ENCODE measurements around the gene RNF17.

Gene RNF17

DNA sequence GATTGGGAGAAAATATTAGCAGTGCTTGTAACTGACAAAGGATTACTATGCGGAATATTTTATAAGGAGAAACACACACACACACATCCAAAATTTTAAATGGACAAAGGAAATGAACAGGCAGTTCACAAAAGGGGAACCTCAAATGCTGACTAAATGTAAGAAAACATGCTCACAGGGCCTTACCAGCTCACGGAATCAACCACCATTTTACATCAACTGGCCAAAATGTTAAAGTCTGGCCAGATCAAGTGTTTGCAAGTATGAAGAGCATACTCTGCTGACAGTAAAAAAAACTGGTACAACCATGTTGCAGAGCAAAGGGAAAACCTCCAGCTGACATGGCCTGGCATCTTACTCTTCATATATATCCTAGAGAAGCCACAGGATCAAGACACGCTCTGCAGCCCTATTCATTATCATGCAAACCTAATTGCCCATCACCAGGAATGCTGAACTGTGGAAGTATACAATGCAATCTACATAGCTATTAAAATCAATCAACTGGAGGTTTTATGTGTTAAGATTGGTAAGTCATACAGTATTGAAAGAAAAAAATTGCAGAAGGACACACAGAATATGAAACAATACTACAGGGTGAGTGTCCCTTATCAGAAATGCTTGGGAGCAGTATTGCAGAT, 124.4 kb downstream of the RNF17 start:
- Histone ChIP-seq H3K36me3 (ENCODE audit: control insufficient read depth, insufficient read depth, low read length, severe bottlenecking) (peaks cover 20% of the 10 kb centered on the region), H3K27me3 (replicated peaks; ENCODE audit: control insufficient read depth, insufficient read depth, low read length) (no peaks in the 10 kb centered on the region), H3K4me3 (ENCODE audit: low read length) (no peak overlapping the region), H3K9ac (ENCODE audit: low read length) (no peak overlapping the region), H3K9me3 (ENCODE audit: control insufficient read depth, low read length) (no peaks in the 10 kb centered on the region), H3K4me1 (ENCODE audit: control insufficient read depth, insufficient read depth, low read length) (no peaks in the 10 kb centered on the region)
- DNase-seq (ENCODE audit: low read depth): no peak

- no peak for DNase-seq (ENCODE audit: low read depth)
- Histone ChIP-seq H3K4me1 (ENCODE audit: control insufficient read depth, insufficient read depth, low read length) (no peaks in the 10 kb centered on the region), H3K9ac (ENCODE audit: low read length) (no peak overlapping the region), H3K9me3 (ENCODE audit: control insufficient read depth, low read length) (no peaks in the 10 kb centered on the region), H3K4me3 (ENCODE audit: low read length) (no peak overlapping the region), H3K36me3 (ENCODE audit: control insufficient read depth, insufficient read depth, low read length, severe bottlenecking) (peaks cover 11% of the 10 kb centered on the region), H3K27me3 (replicated peaks; ENCODE audit: control insufficient read depth, insufficient read depth, low read length) (no peaks in the 10 kb centered on the region)
Measured at GRCh38 chr13:24890256-24890655, 126.3 kb downstream of the RNF17 start.

DNA sequence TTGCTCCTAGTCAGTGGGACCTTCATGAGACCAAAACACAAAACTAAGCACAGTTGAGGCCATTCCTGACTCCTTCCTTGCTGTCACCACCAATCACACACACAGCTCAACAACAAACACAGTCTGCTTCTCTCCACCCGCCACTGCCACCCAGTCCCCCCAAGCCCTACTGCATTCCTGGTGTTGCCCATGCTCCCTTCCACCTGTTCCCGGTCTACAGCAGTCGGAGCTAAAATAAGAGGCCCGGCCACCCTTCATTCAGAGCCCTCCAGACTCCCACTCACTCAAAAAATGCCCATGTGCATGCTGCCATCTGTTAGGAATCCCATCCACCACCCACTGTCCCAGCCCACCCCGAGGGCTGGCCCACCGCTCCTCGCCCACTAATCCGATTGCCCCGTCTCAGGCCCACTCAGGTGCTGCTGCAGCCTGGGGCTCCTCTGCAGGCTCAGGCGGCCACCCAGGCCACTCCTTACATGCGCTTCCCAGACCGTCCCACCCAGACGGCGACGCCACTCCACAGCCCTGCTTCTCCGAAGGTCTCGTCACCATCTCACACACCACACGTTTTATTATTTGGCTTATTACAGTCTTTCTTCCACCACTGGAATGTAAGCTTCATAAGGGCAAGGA, 127.6 kb downstream of the RNF17 start:
- Histone ChIP-seq H3K36me3 (ENCODE audit: control insufficient read depth, insufficient read depth, low read length, severe bottlenecking) (peaks cover 7% of the 10 kb centered on the region), H3K4me1 (ENCODE audit: control insufficient read depth, insufficient read depth, low read length) (no peaks in the 10 kb centered on the region), H3K4me3 (ENCODE audit: low read length) (no peak overlapping the region), H3K9ac (ENCODE audit: low read length) (no peak overlapping the region), H3K9me3 (ENCODE audit: control insufficient read depth, low read length) (no peaks in the 10 kb centered on the region), H3K27me3 (replicated peaks; ENCODE audit: control insufficient read depth, insufficient read depth, low read length) (no peaks in the 10 kb centered on the region)
- DNase-seq (ENCODE audit: low read depth): no peak

DNA sequence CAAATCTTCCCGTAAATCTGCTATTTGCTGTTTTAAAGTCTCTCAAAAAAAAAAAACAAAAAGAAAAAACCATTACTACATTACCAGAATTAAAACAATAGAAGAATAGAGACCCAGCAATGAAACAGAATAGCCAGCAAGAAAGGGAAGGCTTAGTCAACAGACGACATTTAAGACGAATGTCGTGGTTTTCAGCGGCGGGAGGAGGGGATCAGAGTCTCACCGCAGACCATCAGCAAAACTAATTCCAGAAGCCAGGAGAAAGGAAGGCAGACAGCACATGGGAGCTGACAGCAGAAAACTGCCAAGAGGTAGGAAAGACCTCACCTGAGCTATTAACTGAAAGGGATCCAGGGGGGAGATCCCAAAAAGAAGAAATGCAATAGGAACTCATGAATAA, 128.9 kb downstream of the RNF17 start:
- Histone ChIP-seq H3K27me3 (replicated peaks; ENCODE audit: control insufficient read depth, insufficient read depth, low read length) (no peaks in the 10 kb centered on the region), H3K4me1 (ENCODE audit: control insufficient read depth, insufficient read depth, low read length) (no peaks in the 10 kb centered on the region), H3K9me3 (ENCODE audit: control insufficient read depth, low read length) (no peaks in the 10 kb centered on the region), H3K4me3 (ENCODE audit: low read length) (no peak overlapping the region), H3K36me3 (ENCODE audit: control insufficient read depth, insufficient read depth, low read length, severe bottlenecking) (peaks cover 16% of the 10 kb centered on the region), H3K9ac (ENCODE audit: low read length) (no peak overlapping the region)
- DNase-seq (ENCODE audit: low read depth): no peak

- Histone ChIP-seq H3K9ac (ENCODE audit: low read length) (no peak overlapping the region), H3K4me3 (ENCODE audit: low read length) (no peak overlapping the region), H3K4me1 (ENCODE audit: control insufficient read depth, insufficient read depth, low read length) (no peaks in the 10 kb centered on the region), H3K9me3 (ENCODE audit: control insufficient read depth, low read length) (no peaks in the 10 kb centered on the region), H3K27me3 (replicated peaks; ENCODE audit: control insufficient read depth, insufficient read depth, low read length) (no peaks in the 10 kb centered on the region), H3K36me3 (ENCODE audit: control insufficient read depth, insufficient read depth, low read length, severe bottlenecking) (peaks cover 16% of the 10 kb centered on the region)
- no peak for DNase-seq (ENCODE audit: low read depth)
Measured at GRCh38 chr13:24893863-24894262, 129.9 kb downstream of the RNF17 start.

- H3K4me1 ChIP-seq (ENCODE audit: control insufficient read depth, insufficient read depth, low read length): no peaks in the 10 kb centered on the region
- H3K9ac ChIP-seq (ENCODE audit: low read length): no peak overlapping the region
- peaks cover 16% of the 10 kb centered on the region for H3K36me3 ChIP-seq (ENCODE audit: control insufficient read depth, insufficient read depth, low read length, severe bottlenecking)
- H3K9me3 ChIP-seq (ENCODE audit: control insufficient read depth, low read length): no peaks in the 10 kb centered on the region
- H3K27me3 ChIP-seq (replicated peaks; ENCODE audit: control insufficient read depth, insufficient read depth, low read length): no peaks in the 10 kb centered on the region
- DNase-seq (ENCODE audit: low read depth): no peak
- no peak overlapping the region for H3K4me3 ChIP-seq (ENCODE audit: low read length)
Measured at GRCh38 chr13:24894277-24894971, 130.5 kb downstream of the RNF17 start.

GRCh38 chr13:24894972-24895300, 131.0 kb downstream of the RNF17 start:
- Histone ChIP-seq H3K36me3 (ENCODE audit: control insufficient read depth, insufficient read depth, low read length, severe bottlenecking) (peaks cover 16% of the 10 kb centered on the region), H3K27me3 (replicated peaks; ENCODE audit: control insufficient read depth, insufficient read depth, low read length) (no peaks in the 10 kb centered on the region), H3K9me3 (ENCODE audit: control insufficient read depth, low read length) (no peaks in the 10 kb centered on the region), H3K4me3 (ENCODE audit: low read length) (no peak overlapping the region), H3K9ac (ENCODE audit: low read length) (no peak overlapping the region), H3K4me1 (ENCODE audit: control insufficient read depth, insufficient read depth, low read length) (no peaks in the 10 kb centered on the region)
- DNase-seq (ENCODE audit: low read depth): no peak

DNA sequence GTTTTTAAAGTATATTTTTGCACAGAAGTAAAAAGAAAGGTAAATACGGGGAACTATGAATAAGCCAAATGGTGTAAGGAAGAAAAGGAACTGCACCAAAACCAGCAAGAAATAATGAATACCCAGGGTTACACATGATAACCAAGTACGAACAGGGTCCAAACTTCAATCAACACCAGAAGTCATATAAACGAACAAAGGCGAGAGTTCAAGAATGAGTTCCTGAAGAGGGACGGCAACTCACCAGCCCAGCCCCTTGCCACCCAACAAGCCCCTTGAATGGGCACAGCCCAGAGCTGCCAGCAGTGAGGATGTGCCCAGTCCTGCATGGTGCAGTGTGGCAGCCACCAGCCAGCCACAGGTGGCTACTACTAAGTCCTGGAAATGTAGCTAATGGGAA, 132.1 kb downstream of the RNF17 start:
- Histone ChIP-seq H3K4me3 (ENCODE audit: low read length) (no peak overlapping the region), H3K4me1 (ENCODE audit: control insufficient read depth, insufficient read depth, low read length) (no peaks in the 10 kb centered on the region), H3K27me3 (replicated peaks; ENCODE audit: control insufficient read depth, insufficient read depth, low read length) (no peaks in the 10 kb centered on the region), H3K9me3 (ENCODE audit: control insufficient read depth, low read length) (no peaks in the 10 kb centered on the region), H3K36me3 (ENCODE audit: control insufficient read depth, insufficient read depth, low read length, severe bottlenecking) (peaks cover 13% of the 10 kb centered on the region), H3K9ac (ENCODE audit: low read length) (no peak overlapping the region)
- no peak for DNase-seq (ENCODE audit: low read depth)

GRCh38 chr13:24897293-24897692, 133.3 kb downstream of the RNF17 start:
- no peak for DNase-seq (ENCODE audit: low read depth)
- H3K9me3 ChIP-seq (ENCODE audit: control insufficient read depth, low read length): no peaks in the 10 kb centered on the region
- no peaks in the 10 kb centered on the region for H3K4me1 ChIP-seq (ENCODE audit: control insufficient read depth, insufficient read depth, low read length)
- H3K27me3 ChIP-seq (replicated peaks; ENCODE audit: control insufficient read depth, insufficient read depth, low read length): no peaks in the 10 kb centered on the region
- H3K9ac ChIP-seq (ENCODE audit: low read length): no peak overlapping the region
- H3K4me3 ChIP-seq (ENCODE audit: low read length): no peak overlapping the region
- H3K36me3 ChIP-seq (ENCODE audit: control insufficient read depth, insufficient read depth, low read length, severe bottlenecking): peaks cover 12% of the 10 kb centered on the region

GRCh38 chr13:24899601-24900000, 135.6 kb downstream of the RNF17 start:
- Histone ChIP-seq H3K4me1 (ENCODE audit: control insufficient read depth, insufficient read depth, low read length) (no peaks in the 10 kb centered on the region), H3K9me3 (ENCODE audit: control insufficient read depth, low read length) (no peaks in the 10 kb centered on the region), H3K27me3 (replicated peaks; ENCODE audit: control insufficient read depth, insufficient read depth, low read length) (no peaks in the 10 kb centered on the region), H3K9ac (ENCODE audit: low read length) (no peak overlapping the region), H3K36me3 (ENCODE audit: control insufficient read depth, insufficient read depth, low read length, severe bottlenecking) (peaks cover 16% of the 10 kb centered on the region), H3K4me3 (ENCODE audit: low read length) (no peak overlapping the region)
- no peak for DNase-seq (ENCODE audit: low read depth)

- H3K36me3 ChIP-seq (ENCODE audit: control insufficient read depth, insufficient read depth, low read length, severe bottlenecking): peaks cover 16% of the 10 kb centered on the region
Measured at GRCh38 chr13:24900507-24900906, 136.5 kb downstream of the RNF17 start.

More at GRCh38 chr13:24900507-24900906, 136.5 kb downstream of the RNF17 start:
- no peak for DNase-seq (ENCODE audit: low read depth)
- Histone ChIP-seq H3K4me3 (ENCODE audit: low read length) (no peak overlapping the region), H3K9me3 (ENCODE audit: control insufficient read depth, low read length) (no peaks in the 10 kb centered on the region), H3K9ac (ENCODE audit: low read length) (no peak overlapping the region), H3K27me3 (replicated peaks; ENCODE audit: control insufficient read depth, insufficient read depth, low read length) (no peaks in the 10 kb centered on the region), H3K4me1 (ENCODE audit: control insufficient read depth, insufficient read depth, low read length) (peaks cover 5% of the 10 kb centered on the region)

Measured in adipocyte (in vitro differentiated cells).